ENCODE data around the gene EPHB3.

The EPHB3 gene

GRCh38 chr3:184601576-184602371 is 40.2 kb downstream of the EPHB3 start:
- no peak for TF ChIP-seq CTCF (IDR thresholded peaks at IDR 0.05; ENCODE audit: low read depth, low read length, missing control alignments)
- H3K4me3 ChIP-seq (replicated peaks; ENCODE audit: low read depth, low read length), result no peak overlapping the region
- DNase-seq (ENCODE audit: extremely low read depth, low read depth), result no peak

- H3K4me3 ChIP-seq (replicated peaks; ENCODE audit: low read depth, low read length), result no peak overlapping the region
- DNase-seq (ENCODE audit: extremely low read depth, low read depth), result no peak
Observed at GRCh38 chr3:184602372-184603150, 41.0 kb downstream of the EPHB3 start.

GRCh38 chr3:184603151-184604030 is 41.8 kb downstream of the EPHB3 start:
- no peak for TF ChIP-seq CTCF (IDR thresholded peaks at IDR 0.05; ENCODE audit: low read depth, low read length, missing control alignments)
- H3K4me3 ChIP-seq (replicated peaks; ENCODE audit: low read depth, low read length), result no peak overlapping the region
- DNase-seq (ENCODE audit: extremely low read depth, low read depth), result no peak

More at GRCh38 chr3:184602372-184603150, 41.0 kb downstream of the EPHB3 start:
- TF ChIP-seq CTCF (IDR thresholded peaks at IDR 0.05; ENCODE audit: low read depth, low read length, missing control alignments), result no peak

DNA sequence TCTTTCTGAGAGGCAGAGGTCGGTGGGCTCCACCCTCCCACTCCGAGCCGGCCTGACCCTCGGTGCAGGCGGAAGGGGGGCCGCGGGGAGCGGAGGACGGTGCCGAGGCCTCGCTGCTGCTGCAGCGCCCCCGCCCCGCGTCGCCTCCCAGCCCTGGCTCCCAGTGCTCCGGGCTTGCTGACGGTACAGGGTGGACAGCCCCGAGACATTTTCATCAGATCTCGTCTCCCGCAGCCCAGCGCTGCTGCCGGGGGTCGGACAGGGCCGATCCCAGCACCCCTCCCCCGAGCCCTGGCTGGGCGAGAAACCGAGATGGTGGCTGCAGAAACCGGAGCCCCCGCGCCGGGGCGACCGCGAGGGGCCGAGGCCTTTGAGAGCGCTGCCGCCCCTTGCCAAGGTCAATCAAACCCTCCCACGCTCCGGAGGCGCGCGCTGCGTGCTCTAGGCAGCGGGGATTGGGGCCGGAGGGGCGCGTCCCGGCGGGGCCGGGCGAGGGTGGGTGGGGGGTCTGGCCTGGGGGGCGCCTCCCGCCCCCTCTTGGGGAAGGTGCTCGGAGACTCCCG is 42.5 kb downstream of the EPHB3 start:
- no peak overlapping the region for H3K4me3 ChIP-seq (replicated peaks; ENCODE audit: low read depth, low read length)
- no peak for DNase-seq (ENCODE audit: extremely low read depth, low read depth)
- no peak for TF ChIP-seq CTCF (IDR thresholded peaks at IDR 0.05; ENCODE audit: low read depth, low read length, missing control alignments)

- no peak for TF ChIP-seq CTCF (IDR thresholded peaks at IDR 0.05; ENCODE audit: low read depth, low read length, missing control alignments)
- H3K4me3 ChIP-seq (replicated peaks; ENCODE audit: low read depth, low read length), result no peak overlapping the region
- DNase-seq (ENCODE audit: extremely low read depth, low read depth), result no peak
Observed at GRCh38 chr3:184604615-184605290, 43.2 kb downstream of the EPHB3 start.

DNA sequence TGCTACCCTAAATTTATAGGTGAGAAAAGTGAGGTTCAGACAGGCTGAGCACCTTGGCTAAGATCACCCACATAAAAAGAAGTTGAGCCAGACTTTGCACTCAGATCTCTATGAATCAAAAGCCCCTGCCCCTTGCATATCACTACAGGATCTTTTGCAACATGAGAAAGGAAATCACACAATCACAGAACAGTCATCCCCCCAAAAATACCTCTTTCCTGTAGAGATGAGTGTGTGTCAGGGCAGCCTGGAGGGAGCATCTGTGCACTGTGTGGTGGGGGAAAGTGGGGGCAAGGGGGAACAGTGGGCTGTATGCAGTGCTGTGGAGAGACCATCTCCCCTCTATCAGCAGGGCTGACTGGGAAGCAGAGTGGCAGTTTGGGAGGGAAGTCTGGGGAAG is 46.6 kb downstream of the EPHB3 start:
- no peak for TF ChIP-seq CTCF (IDR thresholded peaks at IDR 0.05; ENCODE audit: low read depth, low read length, missing control alignments)
- H3K4me3 ChIP-seq (replicated peaks; ENCODE audit: low read depth, low read length), result no peak overlapping the region
- DNase-seq (ENCODE audit: extremely low read depth, low read depth), result no peak
